Peyer's patch (tissue), 4 donors: ENCODE measurements around the gene ADCY7. TPM values are rescaled to one million over a fixed set of nuclear protein-coding genes. Genes with fewer than 3 reads are reported as not detected.
"Not testable (repeated sequence)": the region's sequence is repeated elsewhere in the genome, so short reads cannot be mapped to it uniquely, and the experiment has no call there.

Experiments
- DNase-seq, 3 donors: peaks; one replicate each; pipeline ENCODE4 v3.0.0-alpha.2; 2017 to 2019
- H3K27ac ChIP-seq, 4 donors: fragments of 200-600 bp; sonication (generic); one replicate each; pipeline ENCODE4 v1.5.1; 2016 to 2019
- H3K27me3 ChIP-seq, 2 donors: fragments of 200-600 bp; sonication (generic); one replicate each; pipeline ENCODE4 v1.5.1; 2019
- H3K36me3 ChIP-seq, 3 donors: fragments of 200-600 bp; sonication (generic); one replicate each; pipeline ENCODE4 v1.5.1; 2016 to 2019
- H3K4me1 ChIP-seq, 4 donors: fragments of 200-600 bp; sonication (generic); one replicate each; pipeline ENCODE4 v1.5.1; 2016 to 2019
- H3K4me3 ChIP-seq, 4 donors: fragments of 200-600 bp; sonication (generic); 1 replicate in 3 of 4; 2 replicates in 1 of 4; pipeline ENCODE4 v1.5.1; 2016 to 2019; ENCODE audit warnings: mild to moderate bottlenecking in 1 of 4
- H3K9me3 ChIP-seq, 4 donors: fragments of 200-600 bp; sonication (generic); one replicate each; pipeline ENCODE4 v1.5.1; 2016 to 2019; ENCODE audit warnings: mild to moderate bottlenecking in 1 of 4
- CTCF ChIP-seq, 6 experiments: fragments of 450-650 bp in 4 of 6; fragments of 200-600 bp in 2 of 6; sonication (generic) in 1 of 6; IDR thresholded peaks; one replicate each; pipeline ENCODE4 v1.5.1; 2017 to 2019; ENCODE audit warnings: antibody characterized with exemption in 6 of 6, mild to moderate bottlenecking in 3 of 6, moderate library complexity in 1 of 6
- POLR2A ChIP-seq, 2 donors: fragments of 450-650 bp; IDR thresholded peaks; one replicate each; pipeline ENCODE4 v1.5.1; 2017; ENCODE audit warnings: antibody characterized with exemption in 2 of 2, mild to moderate bottlenecking in 2 of 2, moderate library complexity in 2 of 2
- total RNA-seq, 4 donors: library from RNA; depleted of rRNA; stranded (reverse); fragments of >200 nt; gene quantifications; one replicate each; pipeline ENCODE4 v1.1.0, GENCODE V29; 2016

Gene ADCY7
- total RNA-seq, 4 donors from 2014 or later = 6.5 to 67.7 (median 21.5) TPM

GRCh38 chr16:50229149-50229726 lies 37.1 kb upstream of the ADCY7 start:
- Histone ChIP-seq H3K9me3 (no peaks in the 10 kb centered on the region), H3K27me3 (no peaks in the 10 kb centered on the region), H3K27ac (no peak overlapping the region), H3K4me3 (no peak overlapping the region), H3K4me1 (no peaks in the 10 kb centered on the region), H3K36me3 (peaks cover 0 to 58% (median 0%) of the 10 kb centered on the region in 3 donors)
- TF ChIP-seq CTCF (IDR thresholded peaks at IDR 0.05) (no peak), POLR2A (IDR thresholded peaks at IDR 0.05) (no peak)
- no peak for DNase-seq

- H3K9me3 ChIP-seq = no peaks in the 10 kb centered on the region
- TF ChIP-seq CTCF (IDR thresholded peaks at IDR 0.05) (no peak), POLR2A (IDR thresholded peaks at IDR 0.05) (no peak)
- H3K27me3 ChIP-seq = no peaks in the 10 kb centered on the region
- H3K27ac ChIP-seq = no peak overlapping the region
- H3K4me1 ChIP-seq = no peaks in the 10 kb centered on the region
- no peak for DNase-seq
- H3K36me3 ChIP-seq = peaks cover 0 to 7% (median 0%) of the 10 kb centered on the region in 3 donors
- H3K4me3 ChIP-seq = no peak overlapping the region
These were observed 31.4 kb upstream of the ADCY7 start for GRCh38 chr16:50234771-50235556.

GRCh38 chr16:50235581-50235980 lies 30.8 kb upstream of the ADCY7 start:
- Histone ChIP-seq H3K4me1 (no peaks in the 10 kb centered on the region), H3K27me3 (no peaks in the 10 kb centered on the region), H3K9me3 (no peaks in the 10 kb centered on the region), H3K4me3 (no peak overlapping the region), H3K27ac (no peak overlapping the region), H3K36me3 (peaks cover 0 to 7% (median 0%) of the 10 kb centered on the region in 3 donors)
- no peak for DNase-seq
- TF ChIP-seq CTCF (IDR thresholded peaks at IDR 0.05) (no peak), POLR2A (IDR thresholded peaks at IDR 0.05) (no peak)

- Histone ChIP-seq H3K27ac (no peak overlapping the region), H3K36me3 (no peaks in the 10 kb centered on the region), H3K4me1 (no peaks in the 10 kb centered on the region), H3K4me3 (no peak overlapping the region), H3K27me3 (no peaks in the 10 kb centered on the region), H3K9me3 (no peaks in the 10 kb centered on the region)
- TF ChIP-seq POLR2A (IDR thresholded peaks at IDR 0.05) = no peak
- no peak for TF ChIP-seq CTCF (IDR thresholded peaks at IDR 0.05)
- DNase-seq = no peak
These were observed 28.0 kb upstream of the ADCY7 start for GRCh38 chr16:50238314-50238713.

GRCh38 chr16:50238868-50239301 lies 27.5 kb upstream of the ADCY7 start:
- Histone ChIP-seq H3K36me3 (no peaks in the 10 kb centered on the region), H3K27ac (no peak overlapping the region), H3K4me1 (no peaks in the 10 kb centered on the region), H3K27me3 (no peaks in the 10 kb centered on the region), H3K9me3 (no peaks in the 10 kb centered on the region), H3K4me3 (no peak overlapping the region)
- TF ChIP-seq POLR2A (IDR thresholded peaks at IDR 0.05) = no peak
- no peak for DNase-seq

- H3K27me3 ChIP-seq, H3K4me3 ChIP-seq, DNase-seq, H3K36me3 ChIP-seq, H3K9me3 ChIP-seq, H3K27ac ChIP-seq: not testable (repeated sequence)
- H3K4me1 ChIP-seq = peaks cover 0 to 16% (median 5%) of the 10 kb centered on the region in 4 donors
These were observed 23.3 kb upstream of the ADCY7 start for GRCh38 chr16:50243024-50243423.
